Limb (tissue), 2 donors: ENCODE results near the gene BCL7C.

Experiments used
- DNase-seq, 2 donors: peaks; one replicate each; pipeline ENCODE4 v3.0.0-alpha.2; 2016; ENCODE audit errors: extremely low spot score in 2 of 2

BCL7C gene

GRCh38 chr16:30922960-30923535 is 29.2 kb upstream of the BCL7C start:
- DNase-seq, result peak; percentile 99 to 100

GRCh38 chr16:30922420-30922959 is 28.6 kb upstream of the BCL7C start:
- peak; percentile 99 to 100 for DNase-seq

GRCh38 chr16:30921748-30922419 is 28.0 kb upstream of the BCL7C start:
- DNase-seq, result peak; percentile 95 to 97

GRCh38 chr16:30921459-30921747 is 27.5 kb upstream of the BCL7C start:
- no peak for DNase-seq

GRCh38 chr16:30920891-30921290 is 27.0 kb upstream of the BCL7C start:
- no peak for DNase-seq

- DNase-seq, result no peak
Measured at GRCh38 chr16:30918614-30919013, 24.7 kb upstream of the BCL7C start.

- no peak for DNase-seq
Measured at GRCh38 chr16:30914830-30915229, 21.0 kb upstream of the BCL7C start.

DNA sequence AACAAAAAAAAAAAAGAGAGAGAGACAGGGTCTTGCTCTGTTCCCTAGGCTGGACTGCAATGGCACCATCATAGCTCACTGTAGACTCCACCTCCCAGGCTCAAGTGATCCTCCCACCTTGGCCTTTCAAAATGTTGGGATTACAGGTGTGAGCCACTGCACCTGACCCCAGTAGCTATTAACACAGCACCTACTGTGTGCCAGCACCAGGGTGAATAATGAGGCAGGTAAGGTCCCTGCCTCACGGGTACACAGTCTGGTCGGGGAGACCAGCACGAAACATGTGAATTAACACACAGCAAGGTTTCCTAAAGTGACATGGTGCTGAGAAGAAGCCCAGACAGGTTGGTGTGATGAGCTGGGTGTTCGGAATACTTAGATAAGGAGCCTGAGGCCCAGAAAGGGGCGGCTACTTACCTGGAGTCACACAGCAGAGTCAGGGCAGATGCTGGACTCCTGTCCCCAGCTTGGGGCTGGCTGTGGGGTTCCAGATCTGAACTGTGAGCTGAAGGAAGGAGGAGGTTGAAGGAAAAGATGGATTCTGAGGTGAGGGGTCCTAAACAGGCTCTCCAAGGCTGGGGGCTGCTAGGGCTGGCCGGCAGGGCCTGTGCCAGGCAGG is 19.0 kb upstream of the BCL7C start:
- no peak for DNase-seq

DNA sequence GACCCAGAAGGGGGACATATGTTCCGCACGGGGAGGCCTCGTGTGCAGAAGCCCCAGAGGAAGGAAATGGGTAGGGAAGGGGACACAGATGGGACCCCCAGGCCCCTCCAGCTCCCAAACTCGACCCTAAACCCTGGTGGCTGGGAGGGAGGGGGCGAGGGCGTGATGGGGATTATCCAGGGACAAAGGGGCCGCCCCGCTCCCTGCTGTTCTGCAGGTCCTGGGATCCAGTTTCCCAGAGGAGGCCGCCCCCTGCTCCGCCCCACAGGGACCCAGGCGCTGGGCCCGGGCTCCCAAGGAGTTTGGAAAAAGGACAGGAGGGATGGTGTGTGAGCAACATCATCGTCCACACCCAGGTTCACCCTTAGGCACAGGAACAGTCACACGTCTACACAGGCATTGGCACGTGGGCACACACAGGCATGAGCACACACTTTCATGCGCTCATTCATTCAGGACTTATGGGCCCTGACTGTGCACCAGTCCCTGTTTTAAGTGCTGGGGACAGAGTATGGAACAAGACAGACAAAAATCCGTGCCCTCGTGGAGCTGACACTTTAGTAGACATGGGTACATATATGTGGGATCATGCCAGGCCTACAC is 16.7 kb upstream of the BCL7C start:
- no peak for DNase-seq

DNA sequence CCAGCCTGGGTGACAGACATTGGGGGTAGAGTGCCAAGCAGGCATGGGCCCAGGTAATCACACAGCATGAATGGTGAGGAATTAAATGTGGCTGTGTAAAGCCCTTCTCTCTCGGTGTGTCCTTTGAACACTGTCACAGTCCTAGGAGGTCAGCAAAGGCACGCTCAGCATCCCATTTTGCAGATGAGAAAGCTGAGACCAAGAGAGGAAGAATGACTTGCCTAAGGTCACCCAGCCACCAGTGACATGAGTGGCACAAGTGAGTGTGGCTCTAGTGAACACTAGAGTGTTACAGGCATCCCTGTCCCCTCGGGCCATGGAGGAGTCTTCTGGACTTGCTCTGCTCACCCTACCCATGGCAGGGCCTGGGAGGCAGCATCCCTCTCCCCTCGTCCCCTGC is 13.2 kb upstream of the BCL7C start:
- DNase-seq, result no peak

- no peak for DNase-seq
Measured at GRCh38 chr16:30904114-30904780, 10.4 kb upstream of the BCL7C start.

GRCh38 chr16:30903596-30903995 is 9.7 kb upstream of the BCL7C start:
- no peak for DNase-seq

DNA sequence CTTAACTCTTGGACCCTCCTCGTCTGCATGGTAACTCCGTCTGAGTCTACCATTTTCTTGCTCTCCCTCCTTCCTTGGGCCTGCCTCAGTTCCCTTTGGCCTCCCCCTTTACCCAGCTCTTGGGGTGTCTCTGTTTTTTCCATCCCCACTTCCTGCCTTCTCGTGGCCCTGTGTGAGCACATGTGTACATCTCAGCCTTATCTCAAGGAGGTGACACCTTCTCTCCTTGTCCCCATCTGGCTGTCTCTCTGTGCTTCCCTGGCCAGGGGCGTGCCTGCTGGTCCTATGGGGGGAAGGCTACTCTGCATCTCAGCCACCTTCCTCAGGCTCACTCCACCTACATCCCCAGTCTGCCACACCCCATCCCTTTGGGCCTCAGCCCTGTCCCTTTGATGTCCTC is 9.1 kb upstream of the BCL7C start:
- no peak for DNase-seq

DNA sequence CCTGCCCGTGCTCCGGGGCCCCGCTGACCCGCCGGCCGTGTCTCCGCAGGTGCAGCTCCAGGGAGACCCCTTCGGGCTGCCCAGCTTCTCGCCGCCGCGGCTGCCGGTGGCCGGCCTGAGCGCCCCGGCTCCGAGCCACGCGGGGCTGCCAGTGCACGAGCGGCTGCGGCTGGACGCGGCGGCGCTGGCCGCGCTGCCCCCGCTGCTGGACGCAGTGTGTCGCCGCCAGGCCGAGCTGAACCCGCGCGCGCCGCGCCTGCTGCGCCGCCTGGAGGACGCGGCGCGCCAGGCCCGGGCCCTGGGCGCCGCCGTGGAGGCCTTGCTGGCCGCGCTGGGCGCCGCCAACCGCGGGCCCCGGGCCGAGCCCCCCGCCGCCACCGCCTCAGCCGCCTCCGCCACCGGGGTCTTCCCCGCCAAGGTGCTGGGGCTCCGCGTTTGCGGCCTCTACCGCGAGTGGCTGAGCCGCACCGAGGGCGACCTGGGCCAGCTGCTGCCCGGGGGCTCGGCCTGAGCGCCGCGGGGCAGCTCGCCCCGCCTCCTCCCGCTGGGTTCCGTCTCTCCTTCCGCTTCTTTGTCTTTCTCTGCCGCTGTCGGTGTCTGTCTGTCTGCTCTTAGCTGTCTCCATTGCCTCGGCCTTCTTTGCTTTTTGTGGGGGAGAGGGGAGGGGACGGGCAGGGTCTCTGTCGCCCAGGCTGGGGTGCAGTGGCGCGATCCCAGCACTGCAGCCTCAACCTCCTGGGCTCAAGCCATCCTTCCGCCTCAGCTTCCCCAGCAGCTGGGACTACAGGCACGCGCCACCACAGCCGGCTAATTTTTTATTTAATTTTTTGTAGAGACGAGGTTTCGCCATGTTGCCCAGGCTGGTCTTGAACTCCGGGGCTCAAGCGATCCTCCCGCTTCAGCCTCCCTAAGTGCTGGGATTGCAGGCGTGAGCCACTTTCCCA is 8.4 kb upstream of the BCL7C start:
- DNase-seq, result peak in 1 of 2 donors; percentile 85

GRCh38 chr16:30901201-30902028 is 7.5 kb upstream of the BCL7C start:
- DNase-seq, result no peak

DNA sequence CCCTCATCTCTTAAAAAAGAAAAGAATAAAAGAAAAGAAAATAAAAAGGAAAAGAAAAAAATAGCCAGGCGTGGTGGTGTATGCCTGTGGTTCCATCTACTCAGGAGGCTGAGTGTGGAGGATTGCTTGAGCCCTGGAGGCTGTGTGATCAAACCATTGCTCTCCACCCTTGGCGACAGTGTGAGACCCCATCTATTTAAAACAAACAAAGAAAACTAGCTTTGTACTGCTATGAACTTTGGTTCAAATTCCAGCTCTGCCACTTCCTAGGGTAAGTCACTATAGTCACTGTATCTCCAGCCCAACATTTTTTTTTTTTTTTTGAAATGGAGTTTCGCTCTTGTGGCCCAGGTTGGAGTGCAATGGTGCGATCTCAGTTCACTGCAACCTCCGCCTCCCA is 6.7 kb upstream of the BCL7C start:
- DNase-seq, result no peak

- DNase-seq, result no peak
Measured at GRCh38 chr16:30899794-30900193, 5.9 kb upstream of the BCL7C start.

DNA sequence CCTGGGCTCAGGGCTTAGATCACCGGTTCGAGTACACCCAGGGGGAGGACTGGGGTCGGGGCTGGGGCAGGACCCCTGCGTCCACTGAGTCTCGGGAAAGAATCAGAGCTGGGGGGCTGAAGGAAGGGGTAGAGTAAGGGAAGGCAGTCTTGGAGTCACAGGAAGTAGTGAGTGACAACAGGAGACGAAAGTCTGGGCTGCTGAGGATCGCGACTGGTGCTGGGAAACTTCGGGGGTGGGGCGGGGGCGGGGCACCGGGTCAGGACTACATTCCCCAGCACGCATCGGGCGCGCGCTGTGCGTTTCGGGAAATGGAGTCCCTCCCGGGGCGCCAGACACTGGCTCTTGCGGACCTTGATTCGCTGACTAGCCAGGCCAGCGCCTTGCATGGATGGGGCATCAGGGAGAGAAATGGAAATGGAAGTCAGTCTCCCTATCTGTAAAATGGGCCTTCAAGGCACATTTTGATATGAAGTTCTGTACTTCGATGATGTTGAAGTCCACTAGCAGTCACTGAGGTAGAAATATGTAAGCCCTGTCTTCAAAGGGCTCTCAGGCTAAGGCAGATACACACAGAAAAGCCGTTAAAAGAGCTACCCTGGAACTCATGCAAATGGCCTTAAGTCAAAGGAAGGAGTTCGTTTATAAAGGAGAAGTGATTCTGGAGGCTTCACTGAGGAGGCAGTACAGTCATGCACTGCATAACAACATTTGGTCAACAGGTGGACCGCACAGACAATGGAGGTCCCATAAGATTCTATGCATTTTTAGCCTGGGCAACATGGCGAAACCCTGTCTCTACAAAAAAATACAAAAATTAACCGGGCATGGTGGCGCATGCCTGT is 3.2 kb upstream of the BCL7C start:
- DNase-seq, result peak; percentile 83 to 94

GRCh38 chr16:30896261-30896888 is 2.5 kb upstream of the BCL7C start, which contains the start of gene CTF1:
Gene CTF1 (plus strand): TSS chr16:30896614. CDS start chr16:30896644, 30 bp downstream.
- peak; percentile 91 to 92 for DNase-seq
